Measurements from ENCODE around the gene GRIK3. TPM values are rescaled to one million over a fixed set of nuclear protein-coding genes. Genes with fewer than 3 reads are reported as not detected.

The GRIK3 gene
- total and polyA plus RNA-seq, 2 of the 8 experiments (the other 6 are each of a cell fraction or from before 2014, with no cell fraction given): 2.1 to 3.4 TPM

GRCh38 chr1:36829066-36829465, 205.2 kb downstream of the GRIK3 start:
- no peak for DNase-seq (ENCODE audit: low read depth in 1 of 2, low spot score in 2 of 2)
- no peaks in the 10 kb centered on the region for H3K23me2 ChIP-seq (ENCODE audit: low read depth, low read length)
- CTCF ChIA-PET (ENCODE audit: partially characterized antibody): interaction anchor here (2.4 kb wide), 1 partner anchor 35 kb away, joined by 12 read pairs; no protein-coding TSS in a partner anchor
- H3K4ac ChIP-seq (replicated peaks; ENCODE audit: insufficient read length, low read depth, low read length): no peak overlapping the region
- no peak overlapping the region for H2BK120ac ChIP-seq (replicated peaks; ENCODE audit: low read depth, low read length)
- H3K27ac ChIP-seq (ENCODE audit: low read depth, low read length): no peak overlapping the region
- no peak overlapping the region for H3K9ac ChIP-seq (replicated peaks in 1 of 4; ENCODE audit: extremely low read depth in 1 of 4, low read depth in 3 of 4, low read length in 3 of 4)
- no peak for FAIRE-seq
- H3K4me3 ChIP-seq (ENCODE audit: extremely low read depth in 1 of 4, insufficient read depth in 2 of 4, low read depth in 3 of 4, low read length in 4 of 4): no peak overlapping the region
- no peak overlapping the region for H2BK12ac ChIP-seq (ENCODE audit: low read depth, low read length)
- H3K79me1 ChIP-seq (ENCODE audit: low read depth, low read length): no peaks in the 10 kb centered on the region
- no peak overlapping the region for H4K5ac ChIP-seq (ENCODE audit: insufficient read length, low read depth, low read length)
- no peak overlapping the region for H2BK15ac ChIP-seq (ENCODE audit: low read length)
- no peak overlapping the region for H3K14ac ChIP-seq (ENCODE audit: insufficient read length)
- WGBS, 2 experiments (ENCODE audit: extremely low coverage in 1 of 2, insufficient coverage in 1 of 2, insufficient read length in 1 of 2, insufficient replicate concordance in 2 of 2, low coverage in 1 of 2, low lambda C conversion rate in 2 of 2, missing lambda C conversion rate in 1 of 2): 81% methylated on average over 6 of the region's 6 CpGs; no CpG with 5 or more reads in 1 of the 2 experiments
- H3K4me2 ChIP-seq (ENCODE audit: insufficient read depth in 1 of 2, low read depth in 2 of 2, low read length in 2 of 2): no peak overlapping the region
- H3K56ac ChIP-seq (replicated peaks; ENCODE audit: insufficient read length, low read depth, low read length): no peak overlapping the region
- H2AK5ac ChIP-seq (ENCODE audit: low read depth, low read length): no peak overlapping the region
- H3K9me3 ChIP-seq (ENCODE audit: insufficient read depth in 2 of 2, low read depth in 1 of 2, low read length in 1 of 2): no peaks in the 10 kb centered on the region
- no peak overlapping the region for H2BK5ac ChIP-seq (ENCODE audit: low read depth, low read length)
- TF ChIP-seq HDAC2 (IDR thresholded peaks at IDR 0.05; ENCODE audit: borderline replicate concordance in 1 of 2, low read depth in 2 of 2, low read length in 2 of 2): no peak
- TF ChIP-seq USF2 (IDR thresholded peaks at IDR 0.05; ENCODE audit: low read length): no peak
- no peak for TF ChIP-seq FOSL1 (IDR thresholded peaks at IDR 0.05; ENCODE audit: insufficient read depth, low read depth, low read length)
- no peak for TF ChIP-seq CBX8 (IDR thresholded peaks at IDR 0.05; ENCODE audit: borderline replicate concordance, low read depth, low read length)
- no peak for TF ChIP-seq EP300 (IDR thresholded peaks at IDR 0.05; ENCODE audit: borderline replicate concordance in 1 of 2, low read depth in 2 of 2, low read length in 2 of 2)
- TF ChIP-seq HDAC6 (IDR thresholded peaks at IDR 0.05; ENCODE audit: low read depth, low read length): no peak
- TF ChIP-seq SIX5 (IDR thresholded peaks at IDR 0.05; ENCODE audit: low read depth, low read length): no peak
- TF ChIP-seq CTBP2 (IDR thresholded peaks at IDR 0.05; ENCODE audit: borderline replicate concordance, insufficient read depth, insufficient read length, low read length): no peak
- no peak for TF ChIP-seq BRCA1 (IDR thresholded peaks at IDR 0.05; ENCODE audit: low read depth, low read length)
- TF ChIP-seq TAF7 (optimal IDR thresholded peaks at IDR 0.05; ENCODE audit: borderline replicate concordance, low read depth, low read length): no peak
- TF ChIP-seq MAX (IDR thresholded peaks at IDR 0.05): no peak
- H3K79me2 ChIP-seq (ENCODE audit: control insufficient read depth in 1 of 2, insufficient read depth in 2 of 2, low read length in 2 of 2): no peaks in the 10 kb centered on the region
- no peak overlapping the region for H2BK20ac ChIP-seq (ENCODE audit: low read length)
- no peaks in the 10 kb centered on the region for H3K27me3 ChIP-seq (replicated peaks in 1 of 4; ENCODE audit: control insufficient read depth in 3 of 4, extremely low read depth in 1 of 4, insufficient read depth in 3 of 4, low read length in 3 of 4)
- POLR2A ChIA-PET (ENCODE audit: partially characterized antibody): no interaction called here
- H4K20me1 ChIP-seq (replicated peaks in 1 of 2; ENCODE audit: control insufficient read depth in 1 of 2, insufficient read depth in 2 of 2, low read length in 2 of 2): no peaks in the 10 kb centered on the region
- no peak overlapping the region for H2AFZ ChIP-seq (ENCODE audit: low read length)
- H3K18ac ChIP-seq (ENCODE audit: extremely low read depth, low read length): no peak overlapping the region
- peaks cover 1 to 12% (median 7%) of the 10 kb centered on the region in 4 experiments for H3K4me1 ChIP-seq (replicated peaks in 1 of 4; ENCODE audit: control insufficient read depth in 3 of 4, insufficient read depth in 4 of 4, low read length in 3 of 4)
- no peak overlapping the region for H4K8ac ChIP-seq (ENCODE audit: extremely low read depth, insufficient read depth, low read length)
- no peak overlapping the region for H4K91ac ChIP-seq (replicated peaks; ENCODE audit: insufficient read length, low read length)
- H3K23ac ChIP-seq (ENCODE audit: insufficient read length): no peak overlapping the region
- no peaks in the 10 kb centered on the region for H3K36me3 ChIP-seq (ENCODE audit: control insufficient read depth in 2 of 4, insufficient read depth in 4 of 4, low read length in 3 of 4)
